PC-3 (cell line): ENCODE measurements around the gene NXPH1.

Source experiments
- EZH2 ChIP-seq: fragments of 300-600 bp; sonication (generic); IDR thresholded peaks from one replicate; pipeline ENCODE4 v1.6.1; 2017; ENCODE audit warnings: antibody characterized with exemption, mild to moderate bottlenecking, low read length; ENCODE audit not compliant: unreplicated experiment
- TF ChIP-seq, protein P1 (sequence below): fragments of 300-600 bp; sonication (generic); conservative IDR thresholded peaks from 2 replicates; pipeline ENCODE4 v1.5.1; 2017; ENCODE audit warnings: antibody characterized with exemption, low read depth, mild to moderate bottlenecking, low read length

DNA sequence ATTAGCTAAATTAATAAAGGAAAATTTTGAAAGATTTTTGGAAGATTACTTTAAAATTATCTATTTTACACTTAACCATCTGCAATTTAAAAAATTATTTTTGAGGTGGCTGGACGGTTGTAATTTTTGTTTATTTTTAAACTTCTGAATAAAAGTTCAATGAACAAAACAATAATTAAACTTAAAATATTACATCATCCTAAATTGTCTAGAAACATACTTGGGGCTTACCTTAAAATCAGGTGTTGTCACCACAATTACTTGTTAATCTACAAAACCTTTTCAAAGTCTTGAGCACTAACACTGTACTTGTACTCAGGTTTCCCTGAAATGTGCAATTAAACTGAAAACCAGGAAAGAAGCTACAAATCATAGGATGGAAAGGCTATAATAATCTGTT, 328.3 kb downstream of the NXPH1 start:
- TF ChIP-seq, protein P1, sequence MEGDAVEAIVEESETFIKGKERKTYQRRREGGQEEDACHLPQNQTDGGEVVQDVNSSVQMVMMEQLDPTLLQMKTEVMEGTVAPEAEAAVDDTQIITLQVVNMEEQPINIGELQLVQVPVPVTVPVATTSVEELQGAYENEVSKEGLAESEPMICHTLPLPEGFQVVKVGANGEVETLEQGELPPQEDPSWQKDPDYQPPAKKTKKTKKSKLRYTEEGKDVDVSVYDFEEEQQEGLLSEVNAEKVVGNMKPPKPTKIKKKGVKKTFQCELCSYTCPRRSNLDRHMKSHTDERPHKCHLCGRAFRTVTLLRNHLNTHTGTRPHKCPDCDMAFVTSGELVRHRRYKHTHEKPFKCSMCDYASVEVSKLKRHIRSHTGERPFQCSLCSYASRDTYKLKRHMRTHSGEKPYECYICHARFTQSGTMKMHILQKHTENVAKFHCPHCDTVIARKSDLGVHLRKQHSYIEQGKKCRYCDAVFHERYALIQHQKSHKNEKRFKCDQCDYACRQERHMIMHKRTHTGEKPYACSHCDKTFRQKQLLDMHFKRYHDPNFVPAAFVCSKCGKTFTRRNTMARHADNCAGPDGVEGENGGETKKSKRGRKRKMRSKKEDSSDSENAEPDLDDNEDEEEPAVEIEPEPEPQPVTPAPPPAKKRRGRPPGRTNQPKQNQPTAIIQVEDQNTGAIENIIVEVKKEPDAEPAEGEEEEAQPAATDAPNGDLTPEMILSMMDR = no peak
- no peak for TF ChIP-seq EZH2
